Measurements from ENCODE around the gene CDK11B.

- TF ChIP-seq CTCF (IDR thresholded peaks at IDR 0.05; ENCODE audit: low read depth, low read length) (no peak), EZH2phosphoT487 (IDR thresholded peaks at IDR 0.05; ENCODE audit: low read depth) (no peak)
These were observed 10.9 kb upstream of the CDK11B start for GRCh38 chr1:1669468-1670440.
